Sigmoid colon (tissue), 4 donors: ENCODE data around the gene FGF12.

Source experiments
- CTCF ChIP-seq, 4 experiments: fragments of 450-650 bp in 3 of 4; fragments of 200-600 bp in 1 of 4; IDR thresholded peaks; one replicate each; pipeline ENCODE4 v1.5.1; 2016 to 2019; ENCODE audit warnings: antibody characterized with exemption in 4 of 4, mild to moderate bottlenecking in 3 of 4, moderate library complexity in 2 of 4
- POLR2A ChIP-seq, 2 donors: fragments of 450-650 bp; IDR thresholded peaks; one replicate each; pipeline ENCODE4 v1.6.1; 2016; ENCODE audit warnings: antibody characterized with exemption in 2 of 2, mild to moderate bottlenecking in 2 of 2, moderate library complexity in 2 of 2
- POLR2AphosphoS5 ChIP-seq, 4 donors: sonication (generic); formaldehyde crosslinking; IDR thresholded peaks; one replicate each; pipeline ENCODE4 v1.6.1; 2017; ENCODE audit warnings: antibody characterized with exemption in 4 of 4

- TF ChIP-seq POLR2A (IDR thresholded peaks at IDR 0.05) (no peak), CTCF (IDR thresholded peaks at IDR 0.05) (no peak), POLR2AphosphoS5 (IDR thresholded peaks at IDR 0.05) (no peak)
Measured at GRCh38 chr3:192186498-192186897, 540.8 kb downstream of the FGF12 start.
